HepG2 (cell line): ENCODE data around the gene TACO1. TPM values are rescaled to one million over a fixed set of nuclear protein-coding genes. Genes with fewer than 3 reads are reported as not detected.

Source experiments
- ATAC-seq: fragments of 200-7000 bp; cut with Tn5 transposase; 3 replicates; pipeline ENCODE4 v1.9.1; 2020; ENCODE audit warnings: mild to moderate bottlenecking, moderate library complexity
- BruUV-seq: library from RNA; stranded (reverse); fragments of 400-500 nt; replicated peaks from 2 replicates; lab custom pipeline; 2021; lab: Mats Ljungman, UMichigan
- CTCF ChIA-PET: fragments of 300-600 bp; formaldehyde crosslinking; extraction: SDS; loops from one replicate; lab custom pipeline; 2021; ENCODE audit warnings: low total read pairs, inconsistent platforms, low intra/inter-chr PET ratio; lab: Yijun Ruan, JAX
- POLR2A ChIA-PET: fragments of 350-600 bp; sonication (Branson Sonifier 250); formaldehyde crosslinking; loops from one replicate; lab custom pipeline; 2020; ENCODE audit warnings: antibody characterized with exemption, inconsistent platforms; lab: Yijun Ruan, JAX
- DNase-seq: peaks from one replicate; pipeline ENCODE4 v3.0.0-alpha.2; 2015; ENCODE audit warnings: low spot score
- FAIRE-seq: peaks from 3 replicates; lab custom pipeline; 2011; peaks lifted over from hg19 to GRCh38; lab: Jason Lieb, UNC
- H2AFZ ChIP-seq: one replicate; pipeline ENCODE4 v1.6.1; 2011; ENCODE audit warnings: low read length, inconsistent platforms
- H3K27ac ChIP-seq: fragments of 300-600 bp; 3 replicates; pipeline ENCODE4 v1.8.0; 2011; ENCODE audit warnings: mixed run types, mild to moderate bottlenecking, mixed read lengths, low read length, inconsistent platforms; ENCODE audit not compliant: insufficient read depth; ENCODE audit errors: extremely low read length
- H3K27me3 ChIP-seq, 2 experiments: fragments of 200-600 bp in 1 of 2; 2 replicates in 1 of 2; 3 replicates in 1 of 2; pipeline versions ENCODE4 v1.6.0 to v1.8.0; 2011; ENCODE audit warnings: low read length in 2 of 2, mild to moderate bottlenecking in 2 of 2, moderate library complexity in 2 of 2, inconsistent platforms in 1 of 2; ENCODE audit not compliant: insufficient read depth in 2 of 2, control insufficient read depth in 1 of 2
- H3K36me3 ChIP-seq, 2 experiments: fragments of 200-600 bp in 1 of 2; replicated peaks in 1 of 2; 2 replicates in 1 of 2; 3 replicates in 1 of 2; pipeline versions ENCODE4 v1.5.1 to v1.8.0; 2011; ENCODE audit warnings: low read length in 2 of 2, inconsistent platforms in 1 of 2; ENCODE audit not compliant: insufficient read depth in 2 of 2, control insufficient read depth in 1 of 2
- H3K4me1 ChIP-seq: 2 replicates; pipeline ENCODE4 v1.5.1; 2012; ENCODE audit warnings: low read length, inconsistent platforms; ENCODE audit not compliant: insufficient read depth
- H3K4me2 ChIP-seq: 2 replicates; pipeline ENCODE4 v1.6.0; 2011; ENCODE audit warnings: low read depth, low read length, inconsistent platforms
- H3K4me3 ChIP-seq, 3 experiments: fragments of 200-600 bp in 1 of 3; sonication (generic), shearing (Covaris generic) in 1 of 3; replicated peaks in 1 of 3; 2 replicates each; pipeline ENCODE4 v1.5.1; 2011 to 2016; ENCODE audit warnings: low read length in 3 of 3, inconsistent platforms in 2 of 3, low read depth in 2 of 3, mild to moderate bottlenecking in 2 of 3, control low read depth in 1 of 3, mixed read lengths in 1 of 3; ENCODE audit not compliant: insufficient read depth in 1 of 3
- H3K79me2 ChIP-seq: one replicate; pipeline ENCODE4 v1.6.1; 2011; ENCODE audit warnings: low read length, inconsistent platforms; ENCODE audit not compliant: insufficient read depth
- H3K9ac ChIP-seq: 2 replicates; pipeline ENCODE4 v1.6.0; 2011; ENCODE audit warnings: mild to moderate bottlenecking, low read depth, low read length, inconsistent platforms; ENCODE audit not compliant: insufficient read depth
- H3K9me3 ChIP-seq: 2 replicates; pipeline ENCODE4 v1.5.1; 2012; ENCODE audit warnings: mild to moderate bottlenecking, low read length
- H4K20me1 ChIP-seq: 2 replicates; pipeline ENCODE4 v1.6.0; 2011; ENCODE audit warnings: inconsistent platforms, mild to moderate bottlenecking, low read length, moderate library complexity; ENCODE audit not compliant: insufficient read depth
- ARHGAP35 ChIP-seq: sonication (generic); formaldehyde crosslinking; IDR thresholded peaks from 2 replicates; pipeline ENCODE4 v1.9.0; 2022; ENCODE audit warnings: mild to moderate bottlenecking, inconsistent platforms, moderate library complexity, missing genetic modification reagents, borderline replicate concordance
- ATAD3A ChIP-seq: sonication (generic); formaldehyde crosslinking; IDR thresholded peaks from 2 replicates; pipeline ENCODE4 v1.4.0; 2020; ENCODE audit warnings: missing genetic modification reagents
- MXD4 ChIP-seq: IDR thresholded peaks from 2 replicates; pipeline ENCODE4 v1.6.1; 2016; ENCODE audit warnings: mild to moderate bottlenecking, missing biosample characterization, missing genetic modification reagents
- PHF8 ChIP-seq: sonication (generic); formaldehyde crosslinking; IDR thresholded peaks from 2 replicates; pipeline ENCODE4 v1.5.0; 2020; ENCODE audit warnings: missing genetic modification reagents
- ZFP91 ChIP-seq: sonication (generic); formaldehyde crosslinking; IDR thresholded peaks from 2 replicates; pipeline ENCODE4 v1.9.0; 2022; ENCODE audit warnings: missing genetic modification reagents, mild to moderate bottlenecking, borderline replicate concordance
- ZNF547 ChIP-seq: sonication (generic); formaldehyde crosslinking; IDR thresholded peaks from 2 replicates; pipeline ENCODE4 v1.5.1; 2020; ENCODE audit warnings: mild to moderate bottlenecking, missing genetic modification reagents
- ZNF598 ChIP-seq: sonication (generic); formaldehyde crosslinking; IDR thresholded peaks from 2 replicates; pipeline ENCODE4 v1.5.1; 2020; ENCODE audit warnings: mild to moderate bottlenecking, missing genetic modification reagents, borderline replicate concordance
- ZNF607 ChIP-seq: sonication (generic); formaldehyde crosslinking; IDR thresholded peaks from 2 replicates; pipeline ENCODE4 v1.5.1; 2020; ENCODE audit warnings: missing genetic modification reagents, mild to moderate bottlenecking, borderline replicate concordance
- ZNF850 ChIP-seq: sonication (generic); formaldehyde crosslinking; conservative IDR thresholded peaks from 2 replicates; pipeline ENCODE4 v1.9.0; 2021; ENCODE audit warnings: mild to moderate bottlenecking, missing genetic modification reagents
- WGBS: methylation state at CpG from one replicate; pipeline ENCODE4 v1.1.6; 2017; ENCODE audit warnings: low lambda C conversion rate; 5-methylcytosine and 5-hydroxymethylcytosine counted together
- in situ Hi-C: cut with HindIII; loops from 2 replicates; pipeline ENCODE4 v1.10.0; 2017; ENCODE audit warnings: low pct_unique_long_range_greater_than_20kb; ENCODE audit not compliant: extremely low pct_ligation_motif_present
- intact Hi-C: fragments of 100-400 bp; cut with micrococcal nuclease; formaldehyde crosslinking; loops from one replicate; pipeline ENCODE4 v1.10.0; 2022; ENCODE audit not compliant: unreplicated experiment
- polyA plus RNA-seq, 8 experiments: library from polyadenylated mRNA; depleted of rRNA in 3 of 8; stranded (reverse) in 7 of 8; unstranded in 1 of 8; fragments of >200 nt; fragmentation: Illumina TruSeq in 4 of 8; extraction: Trizol in 4 of 8; gene quantifications; 2 replicates each; pipeline versions ENCODE4 v1.2.1 to v1.2.3, GENCODE V29; 2011 to 2016; ENCODE audit warnings: low read depth in 4 of 8, missing spikeins in 1 of 8, mixed read lengths in 1 of 8; ENCODE audit not compliant: insufficient read depth in 1 of 8
- total RNA-seq, 5 experiments: library from RNA; depleted of rRNA; stranded (reverse); fragments of >200 nt; fragmentation: Illumina TruSeq; extraction: Trizol; gene quantifications; 2 replicates each; pipeline ENCODE4 v1.2.3, GENCODE V29; 2016; ENCODE audit warnings: low read depth in 1 of 5
- TF ChIP-seq, protein P1 (sequence below): sonication (generic); formaldehyde crosslinking; IDR thresholded peaks from 2 replicates; pipeline ENCODE4 v1.4.0; 2020; ENCODE audit warnings: missing genetic modification reagents
- TF ChIP-seq, protein P2 (sequence below): sonication (generic); formaldehyde crosslinking; IDR thresholded peaks from 2 replicates; pipeline ENCODE4 v1.4.0; 2020; ENCODE audit warnings: missing genetic modification reagents, borderline replicate concordance
- TF ChIP-seq, protein P3 (sequence below): sonication (generic); formaldehyde crosslinking; IDR thresholded peaks from 2 replicates; pipeline ENCODE4 v1.8.0; 2022; ENCODE audit warnings: mild to moderate bottlenecking, missing genetic modification reagents
- TF ChIP-seq, protein P4 (sequence below): sonication (generic); formaldehyde crosslinking; IDR thresholded peaks from 2 replicates; pipeline ENCODE4 v1.4.0; 2020; ENCODE audit warnings: mild to moderate bottlenecking, low read depth, missing genetic modification reagents

Gene TACO1
- total and polyA plus RNA-seq, 2 of the 13 experiments (the other 11 are each of a cell fraction or from before 2014, with no cell fraction given): 34.7 to 53.6 TPM

- Histone ChIP-seq H4K20me1 (peaks cover 12% of the 10 kb centered on the region), H3K4me1 (peaks cover 46% of the 10 kb centered on the region), H3K36me3 (peaks cover 20 to 37% of the 10 kb centered on the region in 2 experiments), H3K4me2 (peak overlapping the region; percentile 68), H3K27ac (peak overlapping the region; percentile 83), H2AFZ (no peak overlapping the region), H3K4me3 (peak overlapping the region; percentile 3 to 33 (median 8); a peak in 3 of 6 replicates), H3K79me2 (peaks cover 24% of the 10 kb centered on the region), H3K27me3 (no peaks in the 10 kb centered on the region), H3K9ac (peak overlapping the region; percentile 45), H3K9me3 (no peaks in the 10 kb centered on the region)
- no TSS peak for BruUV-seq
- DNase-seq (no peak), ATAC-seq (peak; percentile 20), FAIRE-seq (no peak)
- intact Hi-C loops: loop anchor here (2.0 to 10.0 kb wide), 5 partner anchors 28 to 154 kb away; partner anchors contain the start of genes DCAF7, KCNH6 and MAP3K3
- in situ Hi-C loops: no loop called here
- POLR2A ChIA-PET: interaction anchor here (0.8 to 3.2 kb wide), 10 partner anchors 15 to 151 kb away, joined by 3 to 28 read pairs (median 4); partner anchors contain the start of genes DCAF7, MAP3K3 and TACO1
- CTCF ChIA-PET: no interaction called here
- 12% methylated on average over 5 of the region's 5 CpGs for WGBS
- TF ChIP-seq, protein P1, sequence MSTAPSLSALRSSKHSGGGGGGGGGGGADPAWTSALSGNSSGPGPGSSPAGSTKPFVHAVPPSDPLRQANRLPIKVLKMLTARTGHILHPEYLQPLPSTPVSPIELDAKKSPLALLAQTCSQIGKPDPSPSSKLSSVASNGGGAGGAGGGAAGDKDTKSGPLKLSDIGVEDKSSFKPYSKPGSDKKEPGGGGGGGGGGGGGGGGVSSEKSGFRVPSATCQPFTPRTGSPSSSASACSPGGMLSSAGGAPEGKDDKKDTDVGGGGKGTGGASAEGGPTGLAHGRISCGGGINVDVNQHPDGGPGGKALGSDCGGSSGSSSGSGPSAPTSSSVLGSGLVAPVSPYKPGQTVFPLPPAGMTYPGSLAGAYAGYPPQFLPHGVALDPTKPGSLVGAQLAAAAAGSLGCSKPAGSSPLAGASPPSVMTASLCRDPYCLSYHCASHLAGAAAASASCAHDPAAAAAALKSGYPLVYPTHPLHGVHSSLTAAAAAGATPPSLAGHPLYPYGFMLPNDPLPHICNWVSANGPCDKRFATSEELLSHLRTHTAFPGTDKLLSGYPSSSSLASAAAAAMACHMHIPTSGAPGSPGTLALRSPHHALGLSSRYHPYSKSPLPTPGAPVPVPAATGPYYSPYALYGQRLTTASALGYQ: 0 out of 2 replicates have a peak, but pooled peaks have one; percentile 5
- TF ChIP-seq PHF8 (CRISPR knock-in tag) (0 out of 2 replicates have a peak, but pooled peaks have one; percentile 14), ARHGAP35 (CRISPR knock-in tag) (0 out of 2 replicates have a peak, but pooled peaks have one; percentile 13), MXD4 (CRISPR knock-in tag) (peak; percentile 3; the same call in 1 of the 2 replicates), ZNF598 (CRISPR knock-in tag) (0 out of 2 replicates have a peak, but pooled peaks have one; percentile 30), ATAD3A (CRISPR knock-in tag) (no peak), ZNF850 (CRISPR knock-in tag) (no peak), ZFP91 (peak; percentile 8), ZNF547 (CRISPR knock-in tag) (peak; percentile 33; the same call in 1 of the 2 replicates), ZNF607 (CRISPR knock-in tag) (0 out of 2 replicates have a peak, but pooled peaks have one; percentile 33)
- TF ChIP-seq, protein P2, sequence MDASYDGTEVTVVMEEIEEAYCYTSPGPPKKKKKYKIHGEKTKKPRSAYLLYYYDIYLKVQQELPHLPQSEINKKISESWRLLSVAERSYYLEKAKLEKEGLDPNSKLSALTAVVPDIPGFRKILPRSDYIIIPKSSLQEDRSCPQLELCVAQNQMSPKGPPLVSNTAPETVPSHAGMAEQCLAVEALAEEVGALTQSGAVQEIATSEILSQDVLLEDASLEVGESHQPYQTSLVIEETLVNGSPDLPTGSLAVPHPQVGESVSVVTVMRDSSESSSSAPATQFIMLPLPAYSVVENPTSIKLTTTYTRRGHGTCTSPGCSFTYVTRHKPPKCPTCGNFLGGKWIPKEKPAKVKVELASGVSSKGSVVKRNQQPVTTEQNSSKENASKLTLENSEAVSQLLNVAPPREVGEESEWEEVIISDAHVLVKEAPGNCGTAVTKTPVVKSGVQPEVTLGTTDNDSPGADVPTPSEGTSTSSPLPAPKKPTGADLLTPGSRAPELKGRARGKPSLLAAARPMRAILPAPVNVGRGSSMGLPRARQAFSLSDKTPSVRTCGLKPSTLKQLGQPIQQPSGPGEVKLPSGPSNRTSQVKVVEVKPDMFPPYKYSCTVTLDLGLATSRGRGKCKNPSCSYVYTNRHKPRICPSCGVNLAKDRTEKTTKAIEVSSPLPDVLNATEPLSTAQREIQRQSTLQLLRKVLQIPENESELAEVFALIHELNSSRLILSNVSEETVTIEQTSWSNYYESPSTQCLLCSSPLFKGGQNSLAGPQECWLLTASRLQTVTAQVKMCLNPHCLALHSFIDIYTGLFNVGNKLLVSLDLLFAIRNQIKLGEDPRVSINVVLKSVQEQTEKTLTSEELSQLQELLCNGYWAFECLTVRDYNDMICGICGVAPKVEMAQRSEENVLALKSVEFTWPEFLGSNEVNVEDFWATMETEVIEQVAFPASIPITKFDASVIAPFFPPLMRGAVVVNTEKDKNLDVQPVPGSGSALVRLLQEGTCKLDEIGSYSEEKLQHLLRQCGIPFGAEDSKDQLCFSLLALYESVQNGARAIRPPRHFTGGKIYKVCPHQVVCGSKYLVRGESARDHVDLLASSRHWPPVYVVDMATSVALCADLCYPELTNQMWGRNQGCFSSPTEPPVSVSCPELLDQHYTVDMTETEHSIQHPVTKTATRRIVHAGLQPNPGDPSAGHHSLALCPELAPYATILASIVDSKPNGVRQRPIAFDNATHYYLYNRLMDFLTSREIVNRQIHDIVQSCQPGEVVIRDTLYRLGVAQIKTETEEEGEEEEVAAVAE (CRISPR knock-in tag): 0 out of 2 replicates have a peak, but pooled peaks have one; percentile 3
- TF ChIP-seq, protein P3, sequence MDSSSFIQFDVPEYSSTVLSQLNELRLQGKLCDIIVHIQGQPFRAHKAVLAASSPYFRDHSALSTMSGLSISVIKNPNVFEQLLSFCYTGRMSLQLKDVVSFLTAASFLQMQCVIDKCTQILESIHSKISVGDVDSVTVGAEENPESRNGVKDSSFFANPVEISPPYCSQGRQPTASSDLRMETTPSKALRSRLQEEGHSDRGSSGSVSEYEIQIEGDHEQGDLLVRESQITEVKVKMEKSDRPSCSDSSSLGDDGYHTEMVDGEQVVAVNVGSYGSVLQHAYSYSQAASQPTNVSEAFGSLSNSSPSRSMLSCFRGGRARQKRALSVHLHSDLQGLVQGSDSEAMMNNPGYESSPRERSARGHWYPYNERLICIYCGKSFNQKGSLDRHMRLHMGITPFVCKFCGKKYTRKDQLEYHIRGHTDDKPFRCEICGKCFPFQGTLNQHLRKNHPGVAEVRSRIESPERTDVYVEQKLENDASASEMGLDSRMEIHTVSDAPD: no peak
- TF ChIP-seq, protein P4, sequence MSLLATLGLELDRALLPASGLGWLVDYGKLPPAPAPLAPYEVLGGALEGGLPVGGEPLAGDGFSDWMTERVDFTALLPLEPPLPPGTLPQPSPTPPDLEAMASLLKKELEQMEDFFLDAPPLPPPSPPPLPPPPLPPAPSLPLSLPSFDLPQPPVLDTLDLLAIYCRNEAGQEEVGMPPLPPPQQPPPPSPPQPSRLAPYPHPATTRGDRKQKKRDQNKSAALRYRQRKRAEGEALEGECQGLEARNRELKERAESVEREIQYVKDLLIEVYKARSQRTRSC: no peak
These were observed 22.0 kb upstream of the TACO1 start for GRCh38 chr17:63578769-63579111.
